ENCODE measurements around the gene NID1.

GRCh38 chr1:236110137-236110536 is 45.2 kb upstream of the NID1 start:
- TF ChIP-seq HMGA2 (CRISPR knock-in tag; IDR thresholded peaks at IDR 0.05) (no peak), FOXP1 (CRISPR knock-in tag; IDR thresholded peaks at IDR 0.05; ENCODE audit: borderline replicate concordance) (no peak), STAT6 (CRISPR knock-in tag; conservative IDR thresholded peaks at IDR 0.05; ENCODE audit: low read depth) (no peak), USF2 (CRISPR knock-in tag; IDR thresholded peaks at IDR 0.05) (no peak), ZSCAN18 (CRISPR knock-in tag; IDR thresholded peaks at IDR 0.05) (no peak), ESRRA (CRISPR knock-in tag; IDR thresholded peaks at IDR 0.05; ENCODE audit: borderline replicate concordance) (no peak), E2F4 (CRISPR knock-in tag; IDR thresholded peaks at IDR 0.05; ENCODE audit: borderline replicate concordance, low read depth) (no peak), EMX1 (CRISPR knock-in tag; IDR thresholded peaks at IDR 0.05) (no peak), ZNF317 (CRISPR knock-in tag; IDR thresholded peaks at IDR 0.05; ENCODE audit: borderline replicate concordance, low read depth) (no peak)
- TF ChIP-seq, protein P1, sequence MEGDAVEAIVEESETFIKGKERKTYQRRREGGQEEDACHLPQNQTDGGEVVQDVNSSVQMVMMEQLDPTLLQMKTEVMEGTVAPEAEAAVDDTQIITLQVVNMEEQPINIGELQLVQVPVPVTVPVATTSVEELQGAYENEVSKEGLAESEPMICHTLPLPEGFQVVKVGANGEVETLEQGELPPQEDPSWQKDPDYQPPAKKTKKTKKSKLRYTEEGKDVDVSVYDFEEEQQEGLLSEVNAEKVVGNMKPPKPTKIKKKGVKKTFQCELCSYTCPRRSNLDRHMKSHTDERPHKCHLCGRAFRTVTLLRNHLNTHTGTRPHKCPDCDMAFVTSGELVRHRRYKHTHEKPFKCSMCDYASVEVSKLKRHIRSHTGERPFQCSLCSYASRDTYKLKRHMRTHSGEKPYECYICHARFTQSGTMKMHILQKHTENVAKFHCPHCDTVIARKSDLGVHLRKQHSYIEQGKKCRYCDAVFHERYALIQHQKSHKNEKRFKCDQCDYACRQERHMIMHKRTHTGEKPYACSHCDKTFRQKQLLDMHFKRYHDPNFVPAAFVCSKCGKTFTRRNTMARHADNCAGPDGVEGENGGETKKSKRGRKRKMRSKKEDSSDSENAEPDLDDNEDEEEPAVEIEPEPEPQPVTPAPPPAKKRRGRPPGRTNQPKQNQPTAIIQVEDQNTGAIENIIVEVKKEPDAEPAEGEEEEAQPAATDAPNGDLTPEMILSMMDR (IDR thresholded peaks at IDR 0.05) = no peak
